Peyer's patch (tissue), 4 donors: ENCODE measurements around the gene PMM2. TPM values are rescaled to one million over a fixed set of nuclear protein-coding genes. Genes with fewer than 3 reads are reported as not detected.

Experiments used
- DNase-seq, 3 donors: peaks; one replicate each; pipeline ENCODE4 v3.0.0-alpha.2; 2017 to 2019
- H3K27ac ChIP-seq, 4 donors: fragments of 200-600 bp; sonication (generic); one replicate each; pipeline ENCODE4 v1.5.1; 2016 to 2019
- H3K27me3 ChIP-seq, 2 donors: fragments of 200-600 bp; sonication (generic); one replicate each; pipeline ENCODE4 v1.5.1; 2019
- H3K36me3 ChIP-seq, 3 donors: fragments of 200-600 bp; sonication (generic); one replicate each; pipeline ENCODE4 v1.5.1; 2016 to 2019
- H3K4me1 ChIP-seq, 4 donors: fragments of 200-600 bp; sonication (generic); one replicate each; pipeline ENCODE4 v1.5.1; 2016 to 2019
- H3K4me3 ChIP-seq, 4 donors: fragments of 200-600 bp; sonication (generic); 1 replicate in 3 of 4; 2 replicates in 1 of 4; pipeline ENCODE4 v1.5.1; 2016 to 2019; ENCODE audit warnings: mild to moderate bottlenecking in 1 of 4
- H3K9me3 ChIP-seq, 4 donors: fragments of 200-600 bp; sonication (generic); one replicate each; pipeline ENCODE4 v1.5.1; 2016 to 2019; ENCODE audit warnings: mild to moderate bottlenecking in 1 of 4
- CTCF ChIP-seq, 6 experiments: fragments of 450-650 bp in 4 of 6; fragments of 200-600 bp in 2 of 6; sonication (generic) in 1 of 6; IDR thresholded peaks; one replicate each; pipeline ENCODE4 v1.5.1; 2017 to 2019; ENCODE audit warnings: antibody characterized with exemption in 6 of 6, mild to moderate bottlenecking in 3 of 6, moderate library complexity in 1 of 6
- POLR2A ChIP-seq, 2 donors: fragments of 450-650 bp; IDR thresholded peaks; one replicate each; pipeline ENCODE4 v1.5.1; 2017; ENCODE audit warnings: antibody characterized with exemption in 2 of 2, mild to moderate bottlenecking in 2 of 2, moderate library complexity in 2 of 2
- total RNA-seq, 4 donors: library from RNA; depleted of rRNA; stranded (reverse); fragments of >200 nt; gene quantifications; one replicate each; pipeline ENCODE4 v1.1.0, GENCODE V29; 2016

The PMM2 gene
- total RNA-seq, 4 donors from 2014 or later, result 49.5 to 84.2 (median 82.3) TPM

DNA sequence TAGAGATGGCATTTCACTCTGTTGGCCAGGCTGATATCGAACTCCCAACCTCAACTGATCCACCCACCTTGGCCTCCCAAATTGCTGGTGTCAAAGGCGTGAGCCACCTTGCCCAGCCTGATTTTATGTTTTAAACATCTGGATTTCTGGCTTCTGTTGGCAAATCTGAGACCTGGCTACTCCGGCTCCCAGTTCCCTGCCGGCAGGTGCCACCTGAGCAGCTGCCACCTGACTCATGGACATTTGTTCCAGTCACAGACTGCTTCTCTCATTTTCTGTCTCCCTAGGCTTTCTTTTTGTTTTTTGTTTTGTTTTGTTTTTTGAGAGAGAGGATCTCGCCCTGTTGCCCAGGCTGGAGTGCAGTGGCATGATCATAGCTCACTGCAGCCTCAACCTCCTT lies 9.6 kb downstream of the PMM2 start:
- DNase-seq, result no peak
- peaks cover 0 to 99% (median 0%) of the 10 kb centered on the region in 3 donors for H3K36me3 ChIP-seq
- H3K27me3 ChIP-seq, result no peaks in the 10 kb centered on the region
- H3K4me1 ChIP-seq, result no peaks in the 10 kb centered on the region
- no peaks in the 10 kb centered on the region for H3K9me3 ChIP-seq
- TF ChIP-seq POLR2A (IDR thresholded peaks at IDR 0.05), result no peak
- no peak for TF ChIP-seq CTCF (IDR thresholded peaks at IDR 0.05)
- no peak overlapping the region for H3K27ac ChIP-seq
- H3K4me3 ChIP-seq, result no peak overlapping the region

DNA sequence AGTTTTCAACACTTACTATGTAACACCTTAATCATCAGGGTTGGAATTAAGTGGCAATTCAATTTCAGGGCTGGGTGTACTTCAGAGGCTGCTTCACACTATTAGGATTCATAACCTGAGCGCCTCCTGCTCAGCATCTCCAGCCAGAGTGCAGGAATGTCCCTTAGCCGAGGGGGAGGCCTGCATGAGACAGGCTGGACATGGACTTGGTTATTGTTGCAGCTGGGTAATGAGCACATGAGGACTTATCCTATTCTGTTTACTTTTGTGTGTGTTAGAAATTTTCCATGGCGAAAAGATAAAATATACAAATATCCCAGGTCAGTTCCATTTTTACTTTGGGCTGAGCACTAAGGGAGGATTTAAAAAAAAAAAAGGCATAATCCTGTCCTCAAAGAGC lies 10.4 kb downstream of the PMM2 start:
- peaks cover 0 to 99% (median 0%) of the 10 kb centered on the region in 3 donors for H3K36me3 ChIP-seq
- no peaks in the 10 kb centered on the region for H3K27me3 ChIP-seq
- no peak overlapping the region for H3K4me3 ChIP-seq
- TF ChIP-seq POLR2A (IDR thresholded peaks at IDR 0.05) (no peak), CTCF (IDR thresholded peaks at IDR 0.05) (no peak)
- DNase-seq, result no peak
- H3K9me3 ChIP-seq, result no peaks in the 10 kb centered on the region
- no peaks in the 10 kb centered on the region for H3K4me1 ChIP-seq
- no peak overlapping the region for H3K27ac ChIP-seq

DNA sequence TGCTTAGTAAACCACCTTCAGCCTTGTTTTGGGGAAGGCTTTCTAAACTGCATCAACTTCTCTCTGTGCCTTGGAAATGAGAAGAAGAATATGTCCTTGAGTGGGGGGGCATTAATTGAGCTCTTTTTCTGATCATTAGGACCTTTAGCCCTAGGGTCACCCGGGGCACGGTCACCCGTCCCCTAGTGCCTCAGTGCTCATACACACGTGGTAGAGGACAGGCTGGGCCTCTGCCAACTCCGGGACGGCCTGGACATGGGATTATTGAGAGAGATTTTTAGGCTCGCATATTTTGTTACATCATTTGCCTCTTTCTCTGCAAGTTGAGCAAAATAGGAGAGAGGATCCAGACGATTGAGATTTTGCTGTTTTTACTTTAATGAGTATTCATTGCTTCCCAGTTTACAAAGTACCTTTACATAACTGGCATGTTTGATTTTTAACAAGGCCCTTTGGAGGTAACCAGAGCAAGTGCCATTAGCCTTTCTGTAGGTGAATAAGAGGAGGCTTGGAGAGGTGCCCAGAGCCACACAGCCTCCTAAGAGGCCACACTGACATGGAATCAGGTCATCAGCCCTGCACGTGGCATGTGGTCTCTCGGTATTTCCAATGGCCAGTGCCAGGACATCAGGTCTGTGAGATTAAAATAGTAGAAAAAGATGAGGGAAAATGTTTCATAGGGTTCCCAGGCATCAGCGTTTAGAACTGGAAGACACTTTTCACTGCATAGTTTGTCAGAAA lies 11.1 kb downstream of the PMM2 start:
- no peak for DNase-seq
- Histone ChIP-seq H3K27ac (no peak overlapping the region), H3K4me3 (no peak overlapping the region), H3K27me3 (no peaks in the 10 kb centered on the region), H3K9me3 (no peaks in the 10 kb centered on the region), H3K4me1 (no peaks in the 10 kb centered on the region), H3K36me3 (peaks cover 0 to 99% (median 0%) of the 10 kb centered on the region in 3 donors)
- no peak for TF ChIP-seq POLR2A (IDR thresholded peaks at IDR 0.05)
- TF ChIP-seq CTCF (IDR thresholded peaks at IDR 0.05), result no peak

- no peak overlapping the region for H3K27ac ChIP-seq
- H3K36me3 ChIP-seq, result peaks cover 0 to 98% (median 0%) of the 10 kb centered on the region in 3 donors
- no peak overlapping the region for H3K4me3 ChIP-seq
- no peak for TF ChIP-seq CTCF (IDR thresholded peaks at IDR 0.05)
- TF ChIP-seq POLR2A (IDR thresholded peaks at IDR 0.05), result no peak
- no peaks in the 10 kb centered on the region for H3K27me3 ChIP-seq
- no peak for DNase-seq
- no peaks in the 10 kb centered on the region for H3K4me1 ChIP-seq
- H3K9me3 ChIP-seq, result no peaks in the 10 kb centered on the region
These were observed 14.7 kb downstream of the PMM2 start for GRCh38 chr16:8812162-8812843.

DNA sequence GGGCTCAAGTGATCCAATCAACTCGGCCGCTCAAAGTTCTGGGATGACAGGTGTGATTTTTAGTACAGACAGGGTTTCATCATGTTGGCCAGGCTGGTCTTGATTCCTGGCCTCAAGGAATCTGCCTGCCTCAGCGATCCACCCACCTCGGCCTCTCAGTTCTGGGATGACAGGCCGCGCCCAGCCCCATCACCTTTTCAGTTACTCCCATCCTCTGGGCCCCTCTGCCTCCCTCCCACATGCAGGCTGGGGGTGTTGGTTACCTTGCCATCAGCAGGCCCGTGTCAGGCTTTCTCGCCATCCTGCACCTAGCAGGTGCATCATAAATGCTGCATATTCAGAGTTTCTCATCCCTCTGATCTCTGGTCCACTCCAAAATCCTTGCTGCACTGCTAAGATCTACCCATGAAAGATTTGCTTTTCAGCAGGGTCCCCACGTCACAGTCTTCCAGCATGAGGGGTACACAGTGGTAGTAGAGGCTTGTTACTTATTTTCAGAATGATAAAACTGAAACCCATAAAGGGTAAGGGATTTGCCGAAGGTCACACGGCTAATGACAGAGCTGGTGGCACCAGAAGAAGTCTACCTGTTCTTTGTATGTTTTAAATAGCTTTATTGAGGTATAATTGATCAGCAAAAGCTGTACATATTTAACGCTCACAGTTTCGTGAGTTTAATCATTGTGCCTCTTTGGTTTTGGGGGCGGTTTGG lies 16.6 kb downstream of the PMM2 start:
- no peak for TF ChIP-seq POLR2A (IDR thresholded peaks at IDR 0.05)
- TF ChIP-seq CTCF (IDR thresholded peaks at IDR 0.05), result no peak
- H3K4me1 ChIP-seq, result no peaks in the 10 kb centered on the region
- no peak overlapping the region for H3K27ac ChIP-seq
- DNase-seq, result no peak
- peaks cover 0 to 98% (median 4%) of the 10 kb centered on the region in 3 donors for H3K36me3 ChIP-seq
- no peaks in the 10 kb centered on the region for H3K27me3 ChIP-seq
- no peaks in the 10 kb centered on the region for H3K9me3 ChIP-seq
- H3K4me3 ChIP-seq, result no peak overlapping the region
